Activated naive CD8-positive, alpha-beta T cell (primary cell): ENCODE measurements around the gene PYROXD2.

Source experiments
- H3K27ac Mint-ChIP-seq: one replicate; pipeline ENCODE4 v1.8.0; 2021; ENCODE audit warnings: mixed read lengths
- H3K27me3 Mint-ChIP-seq: one replicate; pipeline ENCODE4 v1.8.0; 2021; ENCODE audit warnings: mixed read lengths
- H3K36me3 Mint-ChIP-seq: one replicate; pipeline ENCODE4 v1.8.0; 2021; ENCODE audit warnings: mixed read lengths
- H3K4me1 Mint-ChIP-seq: one replicate; pipeline ENCODE4 v1.8.0; 2021; ENCODE audit warnings: low read depth, mixed read lengths
- H3K4me3 Mint-ChIP-seq: one replicate; pipeline ENCODE4 v1.8.0; 2021; ENCODE audit warnings: mild to moderate bottlenecking, mixed read lengths
- H3K9me3 Mint-ChIP-seq: one replicate; pipeline ENCODE4 v1.8.0; 2021; ENCODE audit warnings: low read depth, mixed read lengths

The PYROXD2 gene

DNA sequence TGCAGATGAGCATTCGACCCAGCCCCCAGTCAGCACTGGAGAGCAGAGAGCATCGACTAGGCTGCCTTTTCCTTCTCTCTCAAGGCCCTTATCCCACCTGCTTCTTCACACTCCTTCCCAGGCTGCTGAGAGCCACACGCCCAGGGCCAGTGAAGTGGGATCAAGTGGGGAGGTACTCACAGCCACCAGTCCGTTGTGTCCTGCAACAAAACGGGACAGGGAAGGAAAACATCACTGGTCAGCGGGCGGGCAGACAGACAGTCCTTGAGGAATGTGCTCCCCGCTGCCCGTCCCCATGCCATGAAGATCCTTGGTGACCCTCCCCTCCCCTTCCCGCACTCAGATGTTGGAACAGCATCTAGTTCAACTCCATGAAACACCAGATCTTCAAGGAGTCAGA, 4.2 kb downstream of the PYROXD2 start:
- H3K4me1 Mint-ChIP-seq = peaks cover 21% of the 10 kb centered on the region
- no peak overlapping the region for H3K27ac Mint-ChIP-seq
- H3K36me3 Mint-ChIP-seq = peaks cover 1% of the 10 kb centered on the region
- H3K9me3 Mint-ChIP-seq = no peaks in the 10 kb centered on the region
- H3K4me3 Mint-ChIP-seq = no peak overlapping the region
- no peaks in the 10 kb centered on the region for H3K27me3 Mint-ChIP-seq

GRCh38 chr10:98410135-98410743, 4.7 kb downstream of the PYROXD2 start:
- Mint-ChIP-seq H3K36me3 (peaks cover 2% of the 10 kb centered on the region), H3K27ac (no peak overlapping the region), H3K9me3 (no peaks in the 10 kb centered on the region), H3K27me3 (no peaks in the 10 kb centered on the region), H3K4me1 (peaks cover 21% of the 10 kb centered on the region), H3K4me3 (no peak overlapping the region)

DNA sequence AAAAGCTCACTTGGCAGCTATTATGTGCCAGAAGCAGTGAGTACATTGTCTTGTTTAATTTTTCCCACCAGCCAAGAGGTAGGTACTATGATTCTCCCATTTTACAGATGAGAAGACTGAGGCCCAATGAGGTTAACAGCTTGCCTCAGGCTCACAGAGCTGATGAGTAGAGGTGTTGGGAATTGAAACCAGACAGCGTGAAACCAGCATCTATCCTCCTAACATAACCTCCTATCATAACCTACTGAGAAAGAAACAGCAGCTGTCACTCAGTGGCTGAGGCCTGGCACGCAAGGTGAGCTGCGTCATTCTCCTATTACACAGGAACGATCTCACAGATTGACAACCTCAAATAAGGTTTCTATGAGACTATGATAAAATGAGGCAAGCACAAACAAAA, 6.2 kb downstream of the PYROXD2 start:
- no peak overlapping the region for H3K4me3 Mint-ChIP-seq
- H3K27me3 Mint-ChIP-seq = no peaks in the 10 kb centered on the region
- H3K36me3 Mint-ChIP-seq = peaks cover 2% of the 10 kb centered on the region
- peaks cover 11% of the 10 kb centered on the region for H3K4me1 Mint-ChIP-seq
- H3K9me3 Mint-ChIP-seq = no peaks in the 10 kb centered on the region
- H3K27ac Mint-ChIP-seq = no peak overlapping the region

DNA sequence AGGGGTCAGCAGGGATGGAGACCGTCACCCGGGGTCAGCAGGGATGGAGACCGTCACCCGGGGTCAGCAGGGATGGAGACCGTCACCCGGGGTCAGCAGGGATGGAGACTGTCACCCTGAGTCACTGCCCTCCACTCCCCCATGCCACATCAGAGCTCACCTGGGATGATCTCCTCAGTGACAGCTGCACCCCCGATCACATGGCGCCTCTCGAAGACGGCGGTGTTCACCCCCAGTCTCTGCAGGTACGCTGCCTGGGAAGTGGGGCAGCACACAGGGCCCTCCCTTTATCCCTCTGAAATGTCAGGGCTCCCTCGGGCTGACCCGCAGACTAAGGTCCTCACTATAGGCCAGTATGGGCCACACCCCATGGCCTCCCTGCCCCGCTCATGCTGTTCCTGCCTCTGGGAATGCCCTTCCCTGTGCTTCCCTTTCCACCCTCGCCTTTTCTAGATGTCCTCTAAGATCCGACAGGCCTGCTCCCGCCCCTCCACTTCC, 7.2 kb downstream of the PYROXD2 start:
- Mint-ChIP-seq H3K36me3 (peaks cover 7% of the 10 kb centered on the region), H3K27ac (no peak overlapping the region), H3K4me1 (peaks cover 6% of the 10 kb centered on the region), H3K27me3 (no peaks in the 10 kb centered on the region), H3K4me3 (no peak overlapping the region), H3K9me3 (no peaks in the 10 kb centered on the region)

DNA sequence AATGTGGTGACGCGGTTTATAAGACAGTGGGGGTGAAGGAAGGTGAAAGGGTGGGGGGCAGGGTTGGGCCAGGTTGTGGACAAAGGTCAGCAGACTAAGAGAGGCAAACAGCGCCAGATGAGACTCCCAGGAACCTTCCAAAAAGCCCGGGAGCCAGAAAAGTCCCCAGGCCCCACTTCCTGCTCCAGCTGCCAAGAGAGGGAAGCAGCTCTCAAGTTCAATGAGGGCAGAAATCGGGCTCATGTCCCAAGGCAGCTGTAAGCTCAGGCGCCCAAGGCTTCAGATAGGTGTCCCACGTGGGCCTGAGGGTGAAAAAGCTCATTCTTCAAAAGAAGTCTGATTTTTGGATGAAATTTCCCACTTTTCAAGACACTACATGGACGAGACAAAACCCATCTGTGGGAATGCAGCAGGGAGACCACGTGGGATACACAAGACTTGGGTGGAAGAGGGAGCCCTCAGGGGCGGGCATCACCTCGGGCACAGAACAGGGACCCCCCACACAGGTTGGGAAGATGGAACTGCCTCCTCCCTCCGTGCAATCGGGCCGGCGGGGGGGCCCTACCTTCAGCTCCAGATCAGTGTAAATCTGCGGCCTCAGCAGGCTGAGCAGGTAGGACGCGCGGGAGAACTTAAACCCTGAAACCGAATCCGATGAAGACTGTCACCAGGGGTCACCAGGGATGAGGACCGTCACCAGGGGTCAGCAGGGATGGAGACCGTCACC, 7.8 kb downstream of the PYROXD2 start:
- H3K4me3 Mint-ChIP-seq = no peak overlapping the region
- H3K27me3 Mint-ChIP-seq = no peaks in the 10 kb centered on the region
- H3K36me3 Mint-ChIP-seq = peaks cover 9% of the 10 kb centered on the region
- no peak overlapping the region for H3K27ac Mint-ChIP-seq
- H3K9me3 Mint-ChIP-seq = no peaks in the 10 kb centered on the region
- peaks cover 3% of the 10 kb centered on the region for H3K4me1 Mint-ChIP-seq

DNA sequence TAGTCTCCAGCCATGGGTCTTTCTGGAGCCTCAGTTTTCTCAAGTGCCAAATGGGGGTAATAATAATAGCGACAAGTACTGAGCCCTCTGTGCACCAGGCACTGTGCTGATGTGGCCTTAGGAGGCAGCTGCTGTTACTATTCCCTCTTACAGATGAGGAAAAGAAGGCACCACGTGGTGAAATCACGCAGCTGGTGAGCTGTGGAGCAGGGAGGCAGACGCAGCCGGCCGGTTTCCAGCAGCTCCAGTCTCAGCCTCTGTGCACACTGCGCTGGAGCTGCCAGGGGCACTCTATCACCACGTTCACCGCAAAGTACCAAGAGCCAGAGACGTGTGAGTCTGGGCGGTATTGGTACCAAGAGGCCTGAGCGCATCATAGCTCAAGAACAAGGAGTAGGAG, 9.6 kb downstream of the PYROXD2 start:
- Mint-ChIP-seq H3K36me3 (peaks cover 11% of the 10 kb centered on the region), H3K27ac (no peak overlapping the region), H3K4me1 (no peaks in the 10 kb centered on the region), H3K4me3 (no peak overlapping the region), H3K9me3 (no peaks in the 10 kb centered on the region), H3K27me3 (no peaks in the 10 kb centered on the region)

DNA sequence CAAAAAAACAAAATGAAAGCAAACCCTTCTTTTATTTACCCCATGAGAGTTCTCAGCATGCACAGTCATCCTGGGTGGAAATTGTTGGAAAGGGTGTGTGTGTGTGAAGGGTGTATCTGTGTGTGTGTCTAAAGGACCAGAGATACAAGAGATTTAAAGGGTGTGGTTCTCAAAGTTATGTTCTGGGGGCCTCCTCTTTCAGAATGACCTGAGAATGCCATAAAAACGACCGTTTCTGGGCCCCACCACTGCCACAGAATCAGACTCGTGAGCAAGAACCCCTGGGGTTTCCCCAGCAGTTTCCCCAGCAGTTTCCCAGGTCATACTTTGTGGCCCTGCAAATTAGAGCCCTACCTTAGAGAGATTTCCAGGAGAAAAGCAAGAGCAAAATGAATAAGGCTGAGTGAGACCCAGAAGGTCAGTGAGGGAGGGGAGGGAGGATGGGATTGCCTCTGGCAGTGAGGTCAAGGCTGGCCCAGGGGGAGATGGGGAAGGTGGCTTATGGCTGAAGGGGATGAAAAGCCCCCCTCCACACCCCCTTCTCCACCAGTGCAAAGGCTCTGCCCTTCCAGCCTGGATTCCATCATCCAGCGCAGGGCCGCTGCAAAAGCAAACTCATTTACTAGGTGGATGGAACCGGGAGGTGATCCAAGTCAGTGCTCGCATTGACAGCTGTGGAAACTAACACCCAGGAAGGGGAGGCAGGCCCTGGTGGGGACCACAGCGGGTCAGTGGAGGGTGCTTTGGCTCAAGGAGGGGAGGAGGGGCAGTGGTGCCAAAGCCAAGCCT, 10.2 kb downstream of the PYROXD2 start:
- Mint-ChIP-seq H3K4me1 (no peaks in the 10 kb centered on the region), H3K27me3 (no peaks in the 10 kb centered on the region), H3K9me3 (no peaks in the 10 kb centered on the region), H3K4me3 (no peak overlapping the region), H3K36me3 (peaks cover 13% of the 10 kb centered on the region), H3K27ac (no peak overlapping the region)

DNA sequence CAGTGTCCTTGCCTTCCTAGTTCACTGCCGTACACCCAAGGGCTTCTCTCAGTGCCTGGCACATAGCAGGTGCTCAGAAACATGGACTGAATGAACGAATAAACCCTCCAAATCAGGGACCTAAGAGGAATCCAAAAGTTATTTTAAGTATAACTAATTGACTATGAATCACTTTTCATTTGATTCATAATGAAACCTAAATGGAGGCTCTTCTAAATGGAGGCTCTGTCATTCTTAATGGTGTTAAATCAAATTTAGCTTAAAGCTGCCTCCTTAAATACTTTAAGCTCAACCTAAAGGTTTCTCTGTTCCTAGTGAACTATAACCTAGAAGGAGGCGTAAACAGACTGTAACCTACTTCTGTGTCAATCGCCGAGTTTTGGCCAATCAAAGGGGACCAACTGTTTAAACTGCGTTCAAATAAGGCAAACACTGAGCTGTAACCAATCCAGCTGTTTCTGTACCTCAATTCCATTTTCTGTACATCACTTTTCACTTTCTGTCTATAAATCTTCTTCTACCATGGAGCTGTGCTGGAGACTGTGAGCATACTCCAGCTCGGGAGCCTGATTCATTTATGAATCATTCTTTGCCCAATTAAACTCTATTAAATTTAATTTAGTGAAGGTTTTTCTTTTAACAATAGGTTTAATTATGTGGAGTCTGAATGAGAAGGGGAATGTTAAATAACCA, 11.0 kb downstream of the PYROXD2 start:
- no peaks in the 10 kb centered on the region for H3K27me3 Mint-ChIP-seq
- H3K9me3 Mint-ChIP-seq = no peaks in the 10 kb centered on the region
- peaks cover 15% of the 10 kb centered on the region for H3K36me3 Mint-ChIP-seq
- no peak overlapping the region for H3K4me3 Mint-ChIP-seq
- H3K27ac Mint-ChIP-seq = no peak overlapping the region
- no peaks in the 10 kb centered on the region for H3K4me1 Mint-ChIP-seq

DNA sequence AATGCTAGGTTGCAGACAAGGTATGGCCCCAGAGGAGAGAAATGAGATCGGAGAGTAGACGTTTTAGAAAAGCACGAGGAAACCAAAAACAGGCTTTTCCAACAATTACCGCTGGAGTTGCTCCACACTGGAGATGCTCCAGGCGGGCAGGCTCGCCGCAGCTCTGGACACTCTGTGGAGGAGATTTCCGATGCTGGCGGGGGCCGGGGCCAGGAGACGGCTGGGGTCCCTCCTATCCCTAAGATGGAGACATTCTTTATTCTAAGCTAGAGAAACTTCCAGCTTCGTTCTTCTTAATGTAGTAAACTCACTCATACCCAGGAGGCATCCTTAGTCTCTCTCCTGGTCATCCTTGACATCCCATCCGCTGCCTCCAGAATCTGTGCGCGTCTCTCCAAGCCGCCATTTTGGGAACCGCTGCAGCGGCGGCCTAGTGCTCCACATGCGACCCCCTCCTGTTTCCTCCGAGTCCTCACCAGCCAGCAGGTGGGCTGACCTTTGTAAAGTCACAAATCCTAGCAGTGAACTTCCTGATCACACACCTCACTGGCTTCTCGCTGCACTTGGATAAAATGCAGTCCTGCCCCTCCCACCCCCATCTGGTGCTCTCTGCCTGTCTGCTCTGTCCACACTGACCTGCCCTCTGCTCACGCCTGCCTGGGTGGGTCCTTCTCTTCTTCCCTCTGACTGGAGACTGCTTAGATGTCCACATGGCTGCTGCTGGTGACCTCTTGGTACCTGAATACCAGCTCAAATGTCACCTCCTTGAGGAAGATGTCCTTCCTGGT, 11.9 kb downstream of the PYROXD2 start:
- peaks cover 15% of the 10 kb centered on the region for H3K36me3 Mint-ChIP-seq

DNA sequence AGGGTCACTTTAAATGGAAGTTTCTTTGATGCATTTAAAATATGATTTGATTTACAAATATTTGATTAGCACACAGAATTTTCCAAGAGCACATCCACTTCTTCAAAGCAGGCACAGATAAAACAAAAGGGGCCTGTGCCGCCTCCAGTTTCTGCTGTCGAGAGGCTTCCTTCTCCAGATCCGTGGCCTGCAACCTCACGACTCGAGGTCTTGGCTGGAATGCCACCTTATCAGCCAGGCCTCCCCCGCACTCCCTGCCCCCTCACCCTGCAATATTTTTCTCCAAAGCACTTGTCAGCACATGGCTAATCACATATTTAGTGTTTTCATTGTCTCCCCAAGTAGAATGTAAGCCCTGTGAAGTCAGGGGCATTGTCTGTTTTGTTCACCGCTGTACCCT, 12.5 kb downstream of the PYROXD2 start:
- H3K27ac Mint-ChIP-seq = no peak overlapping the region
- no peaks in the 10 kb centered on the region for H3K4me1 Mint-ChIP-seq
- H3K36me3 Mint-ChIP-seq = peaks cover 15% of the 10 kb centered on the region
- no peaks in the 10 kb centered on the region for H3K27me3 Mint-ChIP-seq
- H3K4me3 Mint-ChIP-seq = no peak overlapping the region
- H3K9me3 Mint-ChIP-seq = no peaks in the 10 kb centered on the region

More for the DNA sequence above, 11.9 kb downstream of the PYROXD2 start:
- Mint-ChIP-seq H3K4me1 (no peaks in the 10 kb centered on the region), H3K27ac (no peak overlapping the region), H3K27me3 (no peaks in the 10 kb centered on the region), H3K9me3 (no peaks in the 10 kb centered on the region), H3K4me3 (no peak overlapping the region)

DNA sequence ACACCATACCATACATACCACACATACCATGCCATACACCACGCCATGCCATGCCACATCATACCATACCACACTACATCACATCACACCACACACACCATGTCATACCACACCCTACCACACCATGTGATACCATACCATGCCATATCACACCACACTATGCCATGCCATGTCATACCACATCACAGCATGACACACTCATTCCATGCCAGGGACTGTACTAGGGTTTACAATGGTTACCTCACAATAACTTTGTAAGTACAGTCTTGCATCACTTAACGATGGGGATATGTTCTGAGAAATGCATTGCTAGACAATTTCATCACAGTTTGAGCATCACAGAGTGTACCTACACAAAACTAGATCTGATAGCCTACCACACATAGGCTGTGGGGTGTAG, 14.5 kb downstream of the PYROXD2 start:
- Mint-ChIP-seq H3K27me3 (no peaks in the 10 kb centered on the region), H3K27ac (no peak overlapping the region), H3K36me3 (peaks cover 21% of the 10 kb centered on the region), H3K9me3 (no peaks in the 10 kb centered on the region), H3K4me3 (no peak overlapping the region), H3K4me1 (no peaks in the 10 kb centered on the region)

- H3K4me3 Mint-ChIP-seq = no peak overlapping the region
- no peaks in the 10 kb centered on the region for H3K9me3 Mint-ChIP-seq
- H3K27ac Mint-ChIP-seq = no peak overlapping the region
- H3K27me3 Mint-ChIP-seq = no peaks in the 10 kb centered on the region
- peaks cover 24% of the 10 kb centered on the region for H3K36me3 Mint-ChIP-seq
- no peaks in the 10 kb centered on the region for H3K4me1 Mint-ChIP-seq
Observed at GRCh38 chr10:98399784-98400183, 15.2 kb downstream of the PYROXD2 start.

GRCh38 chr10:98397089-98397600, 17.8 kb downstream of the PYROXD2 start:
- Mint-ChIP-seq H3K27me3 (no peaks in the 10 kb centered on the region), H3K9me3 (no peaks in the 10 kb centered on the region), H3K4me1 (peaks cover 5% of the 10 kb centered on the region), H3K27ac (no peak overlapping the region), H3K36me3 (peaks cover 29% of the 10 kb centered on the region), H3K4me3 (no peak overlapping the region)
